ENCODE measurements around the gene DOCK4.

GRCh38 chr7:111785076-111785475 lies 421.1 kb downstream of the DOCK4 start:
- TF ChIP-seq POLR2A (IDR thresholded peaks at IDR 0.05) = no peak
- no peak for TF ChIP-seq CTCF (IDR thresholded peaks at IDR 0.05)
- no peak for TF ChIP-seq POLR2AphosphoS5 (IDR thresholded peaks at IDR 0.05)
